H1 (cell line): ENCODE measurements around the gene CAPG. TPM values are rescaled to one million over a fixed set of nuclear protein-coding genes. Genes with fewer than 3 reads are reported as not detected.
"Not testable (repeated sequence)": the region's sequence is repeated elsewhere in the genome, so short reads cannot be mapped to it uniquely, and the experiment has no call there.

Experiments used
- CTCF ChIA-PET: fragments of 300-600 bp; sonication (Branson Sonifier 250); formaldehyde crosslinking; loops from one replicate; lab custom pipeline; 2021; ENCODE audit not compliant: partially characterized antibody; lab: Charles Lee
- POLR2A ChIA-PET: fragments of 300-600 bp; sonication (Branson Sonifier 250); formaldehyde crosslinking; loops from one replicate; lab custom pipeline; 2021; ENCODE audit warnings: inconsistent platforms; ENCODE audit not compliant: partially characterized antibody; lab: Charles Lee
- DNase-seq, 2 experiments: peaks; one replicate each; pipeline versions ENCODE4 v3.0.0 to v3.0.0-alpha.2; 2010 to 2022; ENCODE audit warnings: low spot score in 2 of 2, low read depth in 1 of 2, mixed read lengths in 1 of 2
- FAIRE-seq: peaks from 2 replicates; lab custom pipeline; 2011; peaks lifted over from hg19 to GRCh38; lab: Jason Lieb, UNC
- H2AFZ ChIP-seq: 2 replicates; pipeline ENCODE4 v1.8.1; 2012; ENCODE audit warnings: low read length, inconsistent platforms
- H2AK5ac ChIP-seq: 2 replicates; pipeline ENCODE4 v1.6.1; 2013; ENCODE audit warnings: low read depth, low read length
- H2BK120ac ChIP-seq: replicated peaks from 2 replicates; pipeline ENCODE3; 2013; ENCODE audit warnings: low read depth, low read length, inconsistent platforms
- H2BK12ac ChIP-seq: 2 replicates; pipeline ENCODE4 v1.6.1; 2013; ENCODE audit warnings: low read depth, low read length
- H2BK15ac ChIP-seq: 2 replicates; pipeline ENCODE4 v1.6.1; 2013; ENCODE audit warnings: low read length
- H2BK20ac ChIP-seq: 2 replicates; pipeline ENCODE4 v1.6.1; 2013; ENCODE audit warnings: low read length
- H2BK5ac ChIP-seq: 2 replicates; pipeline ENCODE4 v1.6.1; 2013; ENCODE audit warnings: low read depth, low read length
- H3K14ac ChIP-seq: 2 replicates; pipeline ENCODE4 v1.6.1; 2013; ENCODE audit warnings: inconsistent platforms; ENCODE audit not compliant: insufficient read length
- H3K18ac ChIP-seq: 2 replicates; pipeline ENCODE4 v1.6.1; 2013; ENCODE audit warnings: low read length; ENCODE audit errors: extremely low read depth
- H3K23ac ChIP-seq: 2 replicates; pipeline ENCODE4 v1.6.1; 2013; ENCODE audit warnings: inconsistent platforms; ENCODE audit not compliant: insufficient read length
- H3K23me2 ChIP-seq: 2 replicates; pipeline ENCODE4 v1.6.1; 2013; ENCODE audit warnings: low read depth, low read length
- H3K27ac ChIP-seq: 2 replicates; pipeline ENCODE4 v1.6.1; 2011; ENCODE audit warnings: low read depth, low read length, inconsistent platforms
- H3K27me3 ChIP-seq, 4 experiments: replicated peaks in 1 of 4; 1 replicate in 1 of 4; 2 replicates in 3 of 4; pipeline versions ENCODE4 v1.6.1 to v1.8.1; 2011 to 2013; ENCODE audit warnings: low read length in 3 of 4, mild to moderate bottlenecking in 3 of 4, inconsistent platforms in 2 of 4, mixed read lengths in 2 of 4, moderate library complexity in 1 of 4; ENCODE audit not compliant: control insufficient read depth in 3 of 4, insufficient read depth in 3 of 4; ENCODE audit errors: extremely low read depth in 1 of 4
- H3K36me3 ChIP-seq, 4 experiments: 2 replicates each; pipeline versions ENCODE4 v1.6.1 to v1.8.1; 2011 to 2013; ENCODE audit warnings: mild to moderate bottlenecking in 4 of 4, low read length in 3 of 4, moderate library complexity in 2 of 4, control low read depth in 1 of 4, inconsistent platforms in 1 of 4; ENCODE audit not compliant: insufficient read depth in 4 of 4, control insufficient read depth in 2 of 4
- H3K4ac ChIP-seq: replicated peaks from 2 replicates; pipeline ENCODE3; 2013; ENCODE audit warnings: low read length, low read depth, mixed read lengths, inconsistent platforms; ENCODE audit not compliant: insufficient read length
- H3K4me1 ChIP-seq, 4 experiments: replicated peaks in 1 of 4; 1 replicate in 1 of 4; 2 replicates in 3 of 4; pipeline versions ENCODE4 v1.6.1 to v1.8.1; 2011 to 2013; ENCODE audit warnings: low read length in 3 of 4, inconsistent platforms in 2 of 4, mixed read lengths in 1 of 4; ENCODE audit not compliant: insufficient read depth in 4 of 4, control insufficient read depth in 3 of 4
- H3K4me2 ChIP-seq, 2 experiments: 2 replicates each; pipeline versions ENCODE4 v1.6.1 to v1.8.1; 2011 to 2013; ENCODE audit warnings: low read depth in 2 of 2, low read length in 2 of 2, control low read depth in 1 of 2, inconsistent platforms in 1 of 2, mild to moderate bottlenecking in 1 of 2; ENCODE audit not compliant: insufficient read depth in 1 of 2
- H3K4me3 ChIP-seq, 4 experiments: fragments of 200-600, 300-600 bp in 1 of 4; sonication (generic), shearing (Covaris generic), sonication (Bioruptor Twin) in 1 of 4; 2 replicates each; pipeline versions ENCODE4 v1.5.1 to v1.8.1; 2011 to 2016; ENCODE audit warnings: low read length in 4 of 4, low read depth in 3 of 4, control low read depth in 2 of 4, inconsistent platforms in 2 of 4, mild to moderate bottlenecking in 2 of 4, mixed read lengths in 1 of 4, moderate library complexity in 1 of 4; ENCODE audit not compliant: insufficient read depth in 2 of 4; ENCODE audit errors: extremely low read depth in 1 of 4
- H3K56ac ChIP-seq: replicated peaks from 2 replicates; pipeline ENCODE3; 2013; ENCODE audit warnings: low read depth, mild to moderate bottlenecking, mixed read lengths, low read length, inconsistent platforms; ENCODE audit not compliant: insufficient read length
- H3K79me1 ChIP-seq: 2 replicates; pipeline ENCODE4 v1.6.1; 2013; ENCODE audit warnings: low read depth, low read length, control low read depth
- H3K79me2 ChIP-seq, 2 experiments: 2 replicates each; pipeline versions ENCODE4 v1.6.1 to v1.8.1; 2012 to 2013; ENCODE audit warnings: low read length in 2 of 2, mild to moderate bottlenecking in 2 of 2, inconsistent platforms in 1 of 2; ENCODE audit not compliant: insufficient read depth in 2 of 2, control insufficient read depth in 1 of 2
- H3K9ac ChIP-seq, 4 experiments: replicated peaks in 1 of 4; 1 replicate in 1 of 4; 2 replicates in 3 of 4; pipeline versions ENCODE4 v1.6.1 to v1.8.1; 2011 to 2013; ENCODE audit warnings: low read depth in 3 of 4, low read length in 3 of 4, control low read depth in 2 of 4, mild to moderate bottlenecking in 2 of 4, moderate library complexity in 2 of 4, inconsistent platforms in 1 of 4; ENCODE audit errors: extremely low read depth in 1 of 4
- H3K9me3 ChIP-seq, 2 experiments: 2 replicates each; pipeline versions ENCODE4 v1.6.1 to v1.8.1; 2012 to 2013; ENCODE audit warnings: mild to moderate bottlenecking in 2 of 2, moderate library complexity in 2 of 2, control low read depth in 1 of 2, inconsistent platforms in 1 of 2, low read depth in 1 of 2, low read length in 1 of 2, mixed read lengths in 1 of 2; ENCODE audit not compliant: insufficient read depth in 2 of 2
- H4K20me1 ChIP-seq, 2 experiments: replicated peaks in 1 of 2; 2 replicates each; pipeline versions ENCODE3 to v1.8.1; 2011 to 2013; ENCODE audit warnings: inconsistent platforms in 2 of 2, low read length in 2 of 2, mild to moderate bottlenecking in 1 of 2; ENCODE audit not compliant: insufficient read depth in 2 of 2, control insufficient read depth in 1 of 2
- H4K5ac ChIP-seq: 2 replicates; pipeline ENCODE4 v1.6.1; 2013; ENCODE audit warnings: low read length, low read depth, mixed read lengths, inconsistent platforms; ENCODE audit not compliant: insufficient read length
- H4K8ac ChIP-seq: 2 replicates; pipeline ENCODE4 v1.8.0; 2013; ENCODE audit warnings: mild to moderate bottlenecking, moderate library complexity, low read length, inconsistent platforms; ENCODE audit not compliant: insufficient read depth; ENCODE audit errors: extremely low read depth
- H4K91ac ChIP-seq: replicated peaks from 2 replicates; pipeline ENCODE3; 2013; ENCODE audit warnings: low read length, mixed read lengths, inconsistent platforms; ENCODE audit not compliant: insufficient read length
- WGBS, 2 experiments: shearing (Covaris generic) in 1 of 2; methylation state at CpG; one replicate each; pipeline versions ENCODE4 v1.1.6 to v1.1.7; 2013 to 2015; ENCODE audit warnings: low lambda C conversion rate in 2 of 2, mixed read lengths in 2 of 2, inconsistent platforms in 1 of 2, low coverage in 1 of 2, missing lambda C conversion rate in 1 of 2; ENCODE audit not compliant: insufficient replicate concordance in 2 of 2, insufficient coverage in 1 of 2, insufficient read length in 1 of 2; ENCODE audit errors: extremely low coverage in 1 of 2, missing lambda C conversion rate in 1 of 2; 5-methylcytosine and 5-hydroxymethylcytosine counted together
- polyA plus RNA-seq, 7 experiments: library from polyadenylated mRNA; depleted of rRNA in 3 of 7; stranded (reverse) in 5 of 7; unstranded in 2 of 7; fragments of >200 nt in 5 of 7; fragments of 200-250 nt in 2 of 7; gene quantifications; 1 replicate in 5 of 7; 2 replicates in 1 of 7; 4 replicates in 1 of 7; pipeline versions ENCODE4 v1.2.1 to v1.2.3, GENCODE V29; 2011 to 2013; ENCODE audit warnings: missing spikeins in 2 of 7, mixed read lengths in 2 of 7
- total RNA-seq: library from RNA; stranded (reverse); fragmentation: NEBNext Ultra II Directional; extraction: Animal tissue kit (Norgen Biotek cat#: 25700); gene quantifications from 2 replicates; pipeline ENCODE4 v1.2.1, GENCODE V29; 2021

Gene CAPG
- total and polyA plus RNA-seq, 2 of the 8 experiments (the other 6 are each of a cell fraction or from before 2014, with no cell fraction given) = 80.5 to 89.0 TPM

DNA sequence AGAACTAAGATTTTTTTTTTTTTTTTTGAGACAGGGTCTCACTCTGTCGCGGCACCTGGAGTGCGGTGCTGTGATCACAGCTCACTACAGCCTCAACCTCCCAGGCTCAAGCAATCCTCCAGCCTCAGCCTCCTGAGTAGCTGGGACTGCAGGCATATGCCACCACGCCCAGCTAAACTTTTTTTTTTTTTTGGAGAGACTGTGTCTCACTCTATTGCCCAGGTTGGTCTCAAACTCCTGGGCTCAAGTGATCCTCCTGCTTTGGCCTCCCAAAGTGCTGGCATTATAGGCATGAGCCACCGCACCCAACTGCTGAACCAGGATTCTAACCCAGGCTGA lies 4.2 kb upstream of the CAPG start:
- not testable (repeated sequence) for H4K91ac ChIP-seq, H2BK5ac ChIP-seq, H3K79me2 ChIP-seq, H4K8ac ChIP-seq, H2AFZ ChIP-seq, H3K9ac ChIP-seq, H3K9me3 ChIP-seq, H3K4ac ChIP-seq, H4K20me1 ChIP-seq, H4K5ac ChIP-seq, H3K27ac ChIP-seq, H3K56ac ChIP-seq, H3K36me3 ChIP-seq, H3K79me1 ChIP-seq, H3K23me2 ChIP-seq, H2BK120ac ChIP-seq, H3K23ac ChIP-seq, H3K18ac ChIP-seq, FAIRE-seq, H3K27me3 ChIP-seq, H3K14ac ChIP-seq, H2AK5ac ChIP-seq, DNase-seq
- ChIA-PET POLR2A (interaction anchor here (0.6 to 55.3 kb wide), 13 partner anchors 10 to 201 kb away, joined by 3 to 1889 read pairs (median 3); partner anchors contain the start of genes ELMOD3, GGCX, MAT2A and RETSAT), CTCF (interaction anchor here (0.6 to 1.8 kb wide), 9 partner anchors 15 to 189 kb away, joined by 3 to 11 read pairs (median 4); partner anchors contain the start of genes MAT2A and TMEM150A)
- Histone ChIP-seq H3K4me2 (peak overlapping the region; percentile 67 to 86; a peak in 3 of 4 replicates), H3K4me3 (peak overlapping the region; percentile 72 to 85 (median 74); a peak in 4 of 8 replicates), H2BK15ac (peak overlapping the region; percentile 61; the same call in 1 of the 2 replicates), H2BK12ac (peak overlapping the region; percentile 96), H2BK20ac (0 out of 2 replicates have a peak overlapping the region, but pooled peaks have one; percentile 48), H3K4me1 (peaks cover 5 to 24% (median 19%) of the 10 kb centered on the region in 4 experiments)
- WGBS, 2 experiments = 82% methylated on average over 5 of the region's 5 CpGs; no CpG with 5 or more reads in 1 of the 2 experiments
